ENCODE measurements around the gene RUNX1. TPM values are rescaled to one million over a fixed set of nuclear protein-coding genes. Genes with fewer than 3 reads are reported as not detected.
A peak's percentile ranks its signal among the peaks of the same experiment; 100 is the strongest.

The RUNX1 gene
- total RNA-seq, 2 experiments from 2014 or later, result 52.0 to 54.0 TPM

DNA sequence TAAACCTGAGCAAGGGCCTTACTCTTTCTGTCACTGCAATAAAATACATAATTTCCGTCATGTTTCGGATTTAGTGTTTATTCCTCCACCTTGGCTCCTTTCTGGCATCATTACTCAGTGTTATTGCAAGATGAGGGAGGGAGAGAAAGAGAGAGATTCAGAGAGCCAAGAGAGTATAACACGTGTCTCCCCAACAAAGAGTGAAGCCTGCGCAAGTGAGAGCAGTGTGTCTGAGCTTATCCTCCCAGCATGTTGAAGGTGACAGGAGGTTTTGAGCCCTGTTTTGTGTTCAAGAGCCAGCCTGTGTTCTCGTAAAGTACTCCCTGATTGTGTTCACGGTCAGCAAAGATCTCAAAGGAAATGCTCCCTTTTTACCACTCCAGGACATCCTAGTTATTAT is 6.3 kb downstream of the RUNX1 start:
- peaks cover 77% of the 10 kb centered on the region for H3K36me3 Mint-ChIP-seq (ENCODE audit: low read depth)
- POLR2A ChIA-PET, result interaction anchor here (1.7 kb wide), 1 partner anchor 155 kb away, joined by 8 read pairs; no protein-coding TSS in a partner anchor
- H3K4me3 Mint-ChIP-seq, result peak overlapping the region; percentile 93
- no peaks in the 10 kb centered on the region for H3K27me3 Mint-ChIP-seq
- peak overlapping the region; percentile 97 for H3K27ac Mint-ChIP-seq
- no peaks in the 10 kb centered on the region for H3K9me3 Mint-ChIP-seq
- peaks cover 92% of the 10 kb centered on the region for H3K4me1 Mint-ChIP-seq
- DNase-seq, result no peak
- CTCF ChIA-PET, result interaction anchor here (0.9 to 1.5 kb wide), 5 partner anchors 21 to 155 kb away, joined by 3 to 6 read pairs (median 3); no protein-coding TSS in a partner anchor

DNA sequence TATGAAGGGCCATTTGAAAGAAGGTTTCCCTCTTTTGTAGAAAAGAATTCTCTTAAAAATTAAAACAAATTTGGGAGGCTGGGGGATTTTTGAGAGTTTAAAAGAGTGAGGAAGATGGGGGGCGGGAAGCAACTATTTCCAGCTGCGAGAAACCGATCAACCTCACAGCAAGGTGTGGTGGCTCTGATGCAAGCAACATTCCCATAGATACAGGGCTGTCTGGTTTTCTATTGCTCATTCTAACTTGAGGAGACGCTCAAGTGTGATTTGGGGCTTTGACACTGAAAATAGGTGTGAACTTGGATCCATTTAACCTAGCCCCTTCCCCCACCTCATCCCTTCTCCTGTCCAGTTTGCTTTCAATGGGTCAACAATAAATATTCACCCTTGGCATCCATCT is 7.2 kb downstream of the RUNX1 start:
- peak overlapping the region; percentile 72 for H3K4me3 Mint-ChIP-seq
- CTCF ChIA-PET, result interaction anchor here (1.7 kb wide), 1 partner anchor 152 kb away, joined by 6 read pairs; no protein-coding TSS in a partner anchor
- POLR2A ChIA-PET, result no interaction called here
- no peak for DNase-seq
- peaks cover 95% of the 10 kb centered on the region for H3K4me1 Mint-ChIP-seq
- peaks cover 76% of the 10 kb centered on the region for H3K36me3 Mint-ChIP-seq (ENCODE audit: low read depth)
- H3K9me3 Mint-ChIP-seq, result no peaks in the 10 kb centered on the region
- H3K27ac Mint-ChIP-seq, result peak overlapping the region; percentile 97
- no peaks in the 10 kb centered on the region for H3K27me3 Mint-ChIP-seq

DNA sequence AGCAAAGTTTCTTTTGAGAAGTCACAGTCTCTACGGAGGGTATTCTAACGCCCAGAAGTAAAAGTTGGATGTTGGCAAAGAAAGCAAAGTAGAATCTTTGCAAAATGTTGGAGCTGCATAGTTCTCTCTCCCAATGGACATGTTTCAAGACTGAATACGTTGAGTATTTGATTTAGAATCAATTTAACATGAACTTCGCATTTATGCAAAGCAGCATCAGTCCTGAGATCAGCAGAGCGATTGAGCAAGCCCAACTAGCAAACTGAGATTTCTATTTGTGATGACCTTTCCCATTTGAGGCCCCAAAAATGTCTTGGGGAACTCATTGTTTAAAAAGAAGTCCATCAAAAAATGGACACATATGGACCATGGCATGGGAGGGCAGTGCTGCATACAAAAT is 8.0 kb downstream of the RUNX1 start:
- peaks cover 97% of the 10 kb centered on the region for H3K4me1 Mint-ChIP-seq
- DNase-seq, result no peak
- H3K36me3 Mint-ChIP-seq (ENCODE audit: low read depth), result peaks cover 76% of the 10 kb centered on the region
- ChIA-PET CTCF (interaction anchor here (0.6 to 1.7 kb wide), 6 partner anchors 10 to 1595 kb away, joined by 3 to 6 read pairs (median 5); no protein-coding TSS in a partner anchor), POLR2A (interaction anchor here (0.7 kb wide), 1 partner anchor 15 kb away, joined by 3 read pairs; no protein-coding TSS in a partner anchor)
- no peaks in the 10 kb centered on the region for H3K9me3 Mint-ChIP-seq
- peak overlapping the region; percentile 72 for H3K4me3 Mint-ChIP-seq
- H3K27ac Mint-ChIP-seq, result peak overlapping the region; percentile 97
- H3K27me3 Mint-ChIP-seq, result no peaks in the 10 kb centered on the region

DNA sequence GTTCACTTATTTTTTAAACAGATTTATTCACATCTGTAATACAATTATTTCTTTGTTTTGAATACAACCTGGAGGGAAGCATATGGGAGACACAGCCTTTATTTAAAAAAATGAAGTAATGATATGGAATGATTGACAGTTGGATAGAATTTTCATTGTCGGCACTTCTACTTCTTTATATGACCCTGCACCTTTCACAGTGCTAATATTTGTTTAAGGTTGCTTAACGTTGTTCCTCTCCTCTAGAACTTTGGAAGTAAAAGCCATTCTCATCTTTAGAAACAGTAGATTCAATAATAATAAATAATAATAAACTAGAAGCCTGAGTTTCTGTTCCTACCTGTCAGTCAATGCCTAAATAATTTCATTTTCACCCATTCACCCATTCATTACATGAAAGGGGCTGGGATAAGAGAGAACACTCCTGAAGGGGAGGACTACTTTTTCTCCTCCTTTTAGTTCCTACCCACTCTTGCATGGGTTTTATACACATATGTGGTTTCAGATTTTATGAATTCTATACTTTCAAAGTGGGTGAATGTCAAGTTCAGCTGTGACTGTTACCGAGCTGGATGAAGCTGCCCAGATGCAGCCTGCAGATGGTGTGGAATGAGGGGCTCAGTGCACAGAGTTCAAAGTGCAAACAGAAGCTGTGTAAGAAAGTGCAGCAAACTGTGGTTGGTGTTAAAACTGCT is 9.4 kb downstream of the RUNX1 start:
- H3K9me3 Mint-ChIP-seq, result no peaks in the 10 kb centered on the region
- H3K4me3 Mint-ChIP-seq, result no peak overlapping the region
- peaks cover 96% of the 10 kb centered on the region for H3K4me1 Mint-ChIP-seq
- no peak for DNase-seq
- H3K36me3 Mint-ChIP-seq (ENCODE audit: low read depth), result peaks cover 82% of the 10 kb centered on the region
- H3K27me3 Mint-ChIP-seq, result no peaks in the 10 kb centered on the region
- H3K27ac Mint-ChIP-seq, result peak overlapping the region; percentile 97
- ChIA-PET CTCF (interaction anchor here (0.6 to 2.4 kb wide), 6 partner anchors 11 to 70 kb away, joined by 3 to 8 read pairs (median 4); no protein-coding TSS in a partner anchor), POLR2A (no interaction called here)

- H3K27ac Mint-ChIP-seq, result peak overlapping the region; percentile 82
- POLR2A ChIA-PET, result interaction anchor here (0.7 kb wide), 1 partner anchor 12 kb away, joined by 3 read pairs; no protein-coding TSS in a partner anchor
- DNase-seq, result no peak
- H3K27me3 Mint-ChIP-seq, result no peaks in the 10 kb centered on the region
- peak overlapping the region; percentile 64 for H3K4me3 Mint-ChIP-seq
- H3K4me1 Mint-ChIP-seq, result peaks cover 96% of the 10 kb centered on the region
- H3K9me3 Mint-ChIP-seq, result no peaks in the 10 kb centered on the region
- peaks cover 82% of the 10 kb centered on the region for H3K36me3 Mint-ChIP-seq (ENCODE audit: low read depth)
- CTCF ChIA-PET, result interaction anchor here (1.0 to 2.4 kb wide), 5 partner anchors 8 to 171 kb away, joined by 3 to 8 read pairs (median 5); no protein-coding TSS in a partner anchor
Measured at GRCh38 chr21:35038772-35039319, 10.3 kb downstream of the RUNX1 start.

GRCh38 chr21:35037384-35037765 is 11.7 kb downstream of the RUNX1 start:
- peaks cover 4% of the 10 kb centered on the region for H3K9me3 Mint-ChIP-seq
- H3K4me3 Mint-ChIP-seq, result peak overlapping the region; percentile 64
- no peak for DNase-seq
- H3K27ac Mint-ChIP-seq, result peak overlapping the region; percentile 92
- H3K4me1 Mint-ChIP-seq, result peaks cover 96% of the 10 kb centered on the region
- POLR2A ChIA-PET, result no interaction called here
- H3K27me3 Mint-ChIP-seq, result no peaks in the 10 kb centered on the region
- peaks cover 82% of the 10 kb centered on the region for H3K36me3 Mint-ChIP-seq (ENCODE audit: low read depth)
- CTCF ChIA-PET, result interaction anchor here (0.6 to 2.4 kb wide), 4 partner anchors 8 to 1087 kb away, joined by 3 to 8 read pairs (median 6); no protein-coding TSS in a partner anchor

- ChIA-PET POLR2A (no interaction called here), CTCF (interaction anchor here (0.6 to 1.2 kb wide), 3 partner anchors 12 to 1088 kb away, joined by 3 to 5 read pairs (median 3); no protein-coding TSS in a partner anchor)
- DNase-seq, result no peak
- H3K36me3 Mint-ChIP-seq (ENCODE audit: low read depth), result peaks cover 81% of the 10 kb centered on the region
- peak overlapping the region; percentile 92 for H3K27ac Mint-ChIP-seq
- H3K4me3 Mint-ChIP-seq, result no peak overlapping the region
- no peaks in the 10 kb centered on the region for H3K27me3 Mint-ChIP-seq
- peaks cover 4% of the 10 kb centered on the region for H3K9me3 Mint-ChIP-seq
- H3K4me1 Mint-ChIP-seq, result peaks cover 95% of the 10 kb centered on the region
Measured at GRCh38 chr21:35036465-35037383, 12.4 kb downstream of the RUNX1 start.

DNA sequence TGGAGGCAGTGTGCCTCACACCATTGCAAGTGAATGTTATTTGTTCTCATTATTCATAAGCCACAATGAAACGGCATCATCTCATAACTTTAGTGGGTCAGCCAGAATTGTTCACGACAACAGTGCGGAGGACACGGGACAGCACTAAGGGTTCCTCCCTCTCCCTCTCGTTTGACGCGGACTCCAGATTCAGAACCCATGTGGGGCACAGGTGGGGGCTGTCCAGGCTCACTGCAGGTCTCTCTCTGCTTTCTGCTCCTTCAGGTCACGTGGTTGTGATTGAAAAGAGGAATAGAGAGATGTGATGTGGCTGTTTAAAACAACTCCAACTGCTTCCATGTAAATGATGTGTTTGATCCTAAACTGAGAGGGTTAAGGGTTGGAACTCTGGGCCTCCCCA is 13.5 kb downstream of the RUNX1 start:
- CTCF ChIA-PET, result interaction anchor here (1.0 kb wide), 1 partner anchor 11 kb away, joined by 3 read pairs; no protein-coding TSS in a partner anchor
- Mint-ChIP-seq H3K27me3 (no peaks in the 10 kb centered on the region), H3K4me3 (no peak overlapping the region), H3K9me3 (peaks cover 4% of the 10 kb centered on the region), H3K4me1 (peaks cover 94% of the 10 kb centered on the region), H3K36me3 (ENCODE audit: low read depth) (peaks cover 80% of the 10 kb centered on the region), H3K27ac (peak overlapping the region; percentile 60)
- POLR2A ChIA-PET, result no interaction called here
- DNase-seq, result no peak

DNA sequence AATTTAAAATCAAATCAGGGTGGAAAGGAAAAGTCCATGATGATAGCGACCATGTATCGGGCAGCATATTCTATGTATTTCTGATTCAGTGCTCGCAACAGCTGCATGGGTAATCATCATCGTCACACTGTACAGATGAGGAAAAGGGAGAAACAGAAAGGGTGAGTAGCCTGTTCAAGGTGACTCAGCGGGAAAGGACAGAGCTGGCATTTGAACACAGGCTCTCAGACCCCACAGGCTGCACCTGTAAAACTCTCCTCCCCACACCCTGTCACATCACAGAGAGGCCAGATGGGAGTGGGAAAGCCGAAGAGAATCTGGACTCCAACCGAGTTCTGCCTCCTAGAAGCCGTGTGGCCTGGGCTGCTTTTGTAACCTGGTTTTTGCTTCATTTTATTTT is 14.0 kb downstream of the RUNX1 start:
- peaks cover 6% of the 10 kb centered on the region for H3K9me3 Mint-ChIP-seq
- H3K4me1 Mint-ChIP-seq, result peaks cover 95% of the 10 kb centered on the region
- H3K27me3 Mint-ChIP-seq, result no peaks in the 10 kb centered on the region
- ChIA-PET POLR2A (no interaction called here), CTCF (interaction anchor here (1.0 kb wide), 1 partner anchor 10 kb away, joined by 3 read pairs; no protein-coding TSS in a partner anchor)
- peak overlapping the region; percentile 60 for H3K27ac Mint-ChIP-seq
- peaks cover 82% of the 10 kb centered on the region for H3K36me3 Mint-ChIP-seq (ENCODE audit: low read depth)
- H3K4me3 Mint-ChIP-seq, result no peak overlapping the region
- DNase-seq, result no peak

DNA sequence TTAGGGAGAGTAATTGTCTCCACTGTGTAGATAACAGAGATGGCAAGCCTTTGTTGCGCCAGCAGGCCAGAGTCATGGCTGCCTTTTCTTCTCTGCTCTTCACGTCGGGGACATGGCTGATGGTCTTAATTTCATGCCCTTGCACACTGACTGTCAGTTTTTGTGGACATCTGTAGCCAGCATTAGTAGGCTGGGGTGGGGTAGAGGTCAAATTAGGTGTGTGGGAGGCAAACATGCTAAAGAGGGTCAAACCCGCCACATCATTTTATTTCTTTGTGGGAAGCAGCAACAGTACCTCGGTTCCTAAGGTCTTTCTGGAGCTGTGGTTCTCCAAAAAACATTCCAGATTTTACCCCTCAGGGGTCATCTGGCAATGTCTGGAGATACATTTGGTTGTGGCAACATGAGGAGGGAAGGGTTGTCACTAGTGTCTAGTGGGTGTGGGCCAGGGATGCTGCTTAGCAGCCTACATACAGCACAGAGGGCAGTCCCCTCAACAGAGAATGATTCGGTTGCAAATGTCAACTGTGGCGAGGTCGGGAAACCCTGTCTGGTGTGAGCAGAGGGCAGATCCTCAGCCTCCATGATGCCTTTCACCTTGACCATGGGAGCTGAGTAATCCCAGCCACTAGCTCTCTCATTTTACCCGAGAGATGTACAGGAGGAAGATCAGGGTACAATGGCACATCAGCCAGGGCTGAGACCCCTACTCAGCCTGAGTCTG is 14.7 kb downstream of the RUNX1 start:
- Mint-ChIP-seq H3K9me3 (peaks cover 10% of the 10 kb centered on the region), H3K4me3 (no peak overlapping the region), H3K27me3 (no peaks in the 10 kb centered on the region), H3K27ac (peak overlapping the region; percentile 55), H3K36me3 (ENCODE audit: low read depth) (peaks cover 85% of the 10 kb centered on the region), H3K4me1 (peaks cover 95% of the 10 kb centered on the region)
- CTCF ChIA-PET, result interaction anchor here (0.7 to 1.5 kb wide), 3 partner anchors 9 to 144 kb away, joined by 3 to 5 read pairs (median 3); no protein-coding TSS in a partner anchor
- POLR2A ChIA-PET, result no interaction called here
- DNase-seq, result no peak

DNA sequence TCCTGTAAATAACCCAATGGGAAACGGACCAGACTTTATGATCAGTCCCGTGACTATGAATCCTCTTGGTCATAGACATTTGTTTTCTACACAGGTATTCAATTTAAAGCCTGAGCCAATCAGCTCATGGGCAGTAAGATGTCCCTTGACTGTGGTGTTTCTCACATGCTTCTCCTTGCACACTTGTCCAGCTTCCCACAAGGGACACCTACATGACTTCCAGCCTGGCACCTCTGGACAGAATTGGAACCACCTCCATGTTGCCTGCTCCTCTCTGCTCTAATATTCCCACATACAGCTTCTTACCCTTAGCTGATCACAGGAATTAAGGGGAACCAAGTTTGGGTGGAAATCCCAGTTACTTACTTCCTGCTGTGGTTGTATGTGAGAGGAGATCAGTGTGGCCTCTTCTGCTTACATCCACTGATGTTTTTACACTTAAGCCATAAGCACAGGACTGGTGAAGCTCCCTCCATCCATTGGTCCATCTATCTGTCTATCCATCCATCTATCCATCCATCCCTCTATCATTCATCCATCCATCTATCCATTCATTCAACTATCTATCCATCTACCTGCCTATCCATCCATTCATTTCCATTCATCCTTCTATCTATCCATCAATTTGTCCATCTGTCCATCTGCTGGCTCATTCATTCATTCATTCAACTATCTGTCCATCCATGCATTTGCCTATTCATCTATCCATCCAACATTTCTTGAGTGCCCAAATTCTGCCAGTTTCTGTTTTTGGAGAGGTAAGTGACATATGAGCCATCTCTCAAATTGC is 16.4 kb downstream of the RUNX1 start:
- POLR2A ChIA-PET, result no interaction called here
- Mint-ChIP-seq H3K36me3 (ENCODE audit: low read depth) (peaks cover 87% of the 10 kb centered on the region), H3K4me1 (peaks cover 96% of the 10 kb centered on the region), H3K9me3 (peaks cover 10% of the 10 kb centered on the region), H3K4me3 (no peak overlapping the region), H3K27me3 (no peaks in the 10 kb centered on the region), H3K27ac (no peak overlapping the region)
- DNase-seq, result no peak
- CTCF ChIA-PET, result interaction anchor here (1.2 kb wide), 1 partner anchor 49 kb away, joined by 4 read pairs; no protein-coding TSS in a partner anchor

Measured in activated CD4-positive, alpha-beta T cell treated with anti-CD3 and anti-CD28 coated beads, Interleukin-2, amount 10 ng/mL, durations not matched to agents 7 days and 5 days (primary cell).